Spleen (tissue), 11 donors: Measurements from ENCODE around the gene ARHGAP24. TPM values are rescaled to one million over a fixed set of nuclear protein-coding genes. Genes with fewer than 3 reads are reported as not detected.
"Not testable (repeated sequence)": the region's sequence is repeated elsewhere in the genome, so short reads cannot be mapped to it uniquely, and the experiment has no call there.

Experiments used
- DNase-seq: peaks from one replicate; pipeline ENCODE4 v3.0.0-alpha.2; 2020
- H3K27ac ChIP-seq, 8 donors: fragments of 200-600 bp; sonication (generic) in 7 of 8; 1 replicate in 4 of 8; 2 replicates in 4 of 8; pipeline versions ENCODE4 v1.5.0 to v1.8.0; 2016 to 2021; ENCODE audit warnings: inconsistent platforms in 4 of 8, mild to moderate bottlenecking in 4 of 8, moderate library complexity in 1 of 8
- H3K27me3 ChIP-seq, 7 donors: fragments of 200-600 bp; sonication (generic) in 6 of 7; replicated peaks in 1 of 7; 1 replicate in 4 of 7; 2 replicates in 3 of 7; pipeline versions ENCODE4 v1.5.0 to v1.8.0; 2016 to 2021; ENCODE audit warnings: inconsistent platforms in 3 of 7, mild to moderate bottlenecking in 1 of 7
- H3K36me3 ChIP-seq, 6 donors: fragments of 200-600 bp; sonication (generic) in 5 of 6; 1 replicate in 4 of 6; 2 replicates in 2 of 6; pipeline versions ENCODE4 v1.5.0 to v1.8.0; 2016 to 2021; ENCODE audit warnings: inconsistent platforms in 2 of 6
- H3K4me1 ChIP-seq, 6 donors: fragments of 200-600 bp; sonication (generic) in 5 of 6; 1 replicate in 3 of 6; 2 replicates in 3 of 6; pipeline versions ENCODE4 v1.5.0 to v1.8.0; 2016 to 2021; ENCODE audit warnings: inconsistent platforms in 3 of 6
- H3K4me3 ChIP-seq, 8 donors: fragments of 200-600 bp; sonication (generic) in 7 of 8; 1 replicate in 4 of 8; 2 replicates in 4 of 8; pipeline versions ENCODE4 v1.5.0 to v1.8.0; 2016 to 2021; ENCODE audit warnings: inconsistent platforms in 4 of 8, mild to moderate bottlenecking in 4 of 8, moderate library complexity in 2 of 8
- H3K9me3 ChIP-seq, 8 donors: fragments of 200-600 bp; sonication (generic) in 7 of 8; 1 replicate in 4 of 8; 2 replicates in 4 of 8; pipeline versions ENCODE4 v1.5.0 to v1.8.0; 2016 to 2021; ENCODE audit warnings: inconsistent platforms in 4 of 8
- CTCF ChIP-seq, 11 experiments: fragments of 200-600 bp in 7 of 11; fragments of 450-650 bp in 4 of 11; sonication (generic) in 4 of 11; IDR thresholded peaks in 8 of 11; conservative IDR thresholded peaks in 3 of 11; 1 replicate in 7 of 11; 2 replicates in 4 of 11; pipeline versions ENCODE4 v1.4.0 to v1.8.0; 2016 to 2021; ENCODE audit warnings: antibody characterized with exemption in 11 of 11, inconsistent platforms in 4 of 11, mild to moderate bottlenecking in 1 of 11
- POLR2A ChIP-seq, 3 donors: fragments of 450-650 bp; IDR thresholded peaks; one replicate each; pipeline ENCODE4 v1.5.1; 2017; ENCODE audit warnings: antibody characterized with exemption in 3 of 3, mild to moderate bottlenecking in 1 of 3
- POLR2AphosphoS5 ChIP-seq, 3 donors: sonication (generic); formaldehyde crosslinking; IDR thresholded peaks; one replicate each; pipeline ENCODE4 v1.5.1; 2017; ENCODE audit warnings: antibody characterized with exemption in 3 of 3
- WGBS, 5 donors: extraction: QIAGEN DNeasy Blood & Tissue Kit in 3 of 5; methylation state at CpG; one replicate each; pipeline versions ENCODE4 v1.1.5 to v1.1.7; 2013 to 2018; 5-methylcytosine and 5-hydroxymethylcytosine counted together
- intact Hi-C: fragments of 100-400 bp; cut with DNase I; formaldehyde crosslinking; loops from one replicate; pipeline ENCODE4 v1.15.0; 2023; ENCODE audit warnings: low total_unique reads
- polyA plus RNA-seq, 3 donors: library from polyadenylated mRNA; stranded (reverse); fragments of 200-250 nt; gene quantifications; one replicate each; pipeline ENCODE4 v1.2.1, GENCODE V29; 2013
- total RNA-seq, 7 donors: library from RNA; depleted of rRNA in 3 of 7; stranded (reverse); fragments of >200 nt in 3 of 7; fragmentation: NEBNext Ultra II Directional in 4 of 7; extraction: Animal tissue kit (Norgen Biotek cat#: 25700) in 4 of 7; gene quantifications; one replicate each; pipeline versions ENCODE4 v1.1.0 to v1.2.1, GENCODE V29; 2016 to 2021
- donor health status: healthy with polysubstance abuse.
- donor health status: DM: no; HTN: no; CAD: no; lungs with moderate emphysema.
- donor health status: DM: no; HTN: no; CAD: no.
- donor health status: Bipolar disorder and iron deficiency.
- donor health status: healthy.
- donor health status: DM: no; HTN: no; CAD: no.
- donor health status: DM: yes; HTN: yes; CAD: no.

Gene ARHGAP24
- total and polyA plus RNA-seq, 10 donors, result 23.1 to 199 (median 130) TPM

GRCh38 chr4:85913931-85914694, 439.2 kb downstream of the ARHGAP24 start:
- intact Hi-C loops, result no loop called here
- H3K27ac ChIP-seq, result no peak overlapping the region
- peaks cover 0 to 5% (median 0%) of the 10 kb centered on the region in 6 donors for H3K36me3 ChIP-seq
- DNase-seq, result no peak
- no peaks in the 10 kb centered on the region for H3K27me3 ChIP-seq
- H3K4me3 ChIP-seq, result no peak overlapping the region
- peaks cover 0 to 13% (median 7%) of the 10 kb centered on the region in 8 donors for H3K9me3 ChIP-seq
- 92 to 98% (median 94%) methylated on average over 5 of the region's 5 CpGs for WGBS, 5 donors
- TF ChIP-seq POLR2AphosphoS5 (IDR thresholded peaks at IDR 0.05), result no peak
- no peak for TF ChIP-seq POLR2A (IDR thresholded peaks at IDR 0.05)
- TF ChIP-seq CTCF (IDR thresholded peaks at IDR 0.05 in 8 of 11, conservative IDR thresholded peaks at IDR 0.05 in 3 of 11), result no peak
- no peaks in the 10 kb centered on the region for H3K4me1 ChIP-seq

GRCh38 chr4:85915570-85915969, 440.6 kb downstream of the ARHGAP24 start:
- H3K27me3 ChIP-seq, DNase-seq, intact Hi-C loops, H3K4me1 ChIP-seq, H3K36me3 ChIP-seq, H3K27ac ChIP-seq, H3K4me3 ChIP-seq: not testable (repeated sequence)
- H3K9me3 ChIP-seq, result peaks cover 0 to 13% (median 7%) of the 10 kb centered on the region in 8 donors
- WGBS, 5 donors, result 65 to 96% (median 74%) methylated on average over 6 of the region's 6 CpGs

- intact Hi-C loops, result no loop called here
- Histone ChIP-seq H3K4me1 (no peaks in the 10 kb centered on the region), H3K27me3 (no peaks in the 10 kb centered on the region), H3K9me3 (peaks cover 0 to 13% (median 7%) of the 10 kb centered on the region in 8 donors), H3K27ac (no peak overlapping the region), H3K4me3 (no peak overlapping the region), H3K36me3 (peaks cover 0 to 11% (median 1%) of the 10 kb centered on the region in 6 donors)
- DNase-seq, result no peak
- no peak for TF ChIP-seq CTCF (IDR thresholded peaks at IDR 0.05 in 8 of 11, conservative IDR thresholded peaks at IDR 0.05 in 3 of 11)
- no peak for TF ChIP-seq POLR2AphosphoS5 (IDR thresholded peaks at IDR 0.05)
- no peak for TF ChIP-seq POLR2A (IDR thresholded peaks at IDR 0.05)
- 94 to 96% (median 95%) methylated on average over 6 of the region's 6 CpGs for WGBS, 5 donors
Observed at GRCh38 chr4:85919200-85919887, 444.4 kb downstream of the ARHGAP24 start.

GRCh38 chr4:85925071-85925470, 450.1 kb downstream of the ARHGAP24 start:
- DNase-seq, result no peak
- H3K4me1 ChIP-seq, result peaks cover 6 to 38% (median 24%) of the 10 kb centered on the region in 6 donors
- H3K9me3 ChIP-seq, result no peaks in the 10 kb centered on the region
- peaks cover 0 to 19% (median 1%) of the 10 kb centered on the region in 6 donors for H3K36me3 ChIP-seq
- TF ChIP-seq POLR2A (IDR thresholded peaks at IDR 0.05) (no peak), POLR2AphosphoS5 (IDR thresholded peaks at IDR 0.05) (no peak), CTCF (IDR thresholded peaks at IDR 0.05 in 8 of 11, conservative IDR thresholded peaks at IDR 0.05 in 3 of 11) (no peak)
- intact Hi-C loops, result no loop called here
- H3K4me3 ChIP-seq, result no peak overlapping the region
- no peak overlapping the region for H3K27ac ChIP-seq
- H3K27me3 ChIP-seq, result no peaks in the 10 kb centered on the region
- WGBS, 5 donors, result 77 to 98% (median 95%) methylated on average over 6 of the region's 6 CpGs
